ENCODE results near the gene PLEKHH2.
"Not testable (repeated sequence)": the region's sequence is repeated elsewhere in the genome, so short reads cannot be mapped to it uniquely, and the experiment has no call there.

PLEKHH2 gene

DNA sequence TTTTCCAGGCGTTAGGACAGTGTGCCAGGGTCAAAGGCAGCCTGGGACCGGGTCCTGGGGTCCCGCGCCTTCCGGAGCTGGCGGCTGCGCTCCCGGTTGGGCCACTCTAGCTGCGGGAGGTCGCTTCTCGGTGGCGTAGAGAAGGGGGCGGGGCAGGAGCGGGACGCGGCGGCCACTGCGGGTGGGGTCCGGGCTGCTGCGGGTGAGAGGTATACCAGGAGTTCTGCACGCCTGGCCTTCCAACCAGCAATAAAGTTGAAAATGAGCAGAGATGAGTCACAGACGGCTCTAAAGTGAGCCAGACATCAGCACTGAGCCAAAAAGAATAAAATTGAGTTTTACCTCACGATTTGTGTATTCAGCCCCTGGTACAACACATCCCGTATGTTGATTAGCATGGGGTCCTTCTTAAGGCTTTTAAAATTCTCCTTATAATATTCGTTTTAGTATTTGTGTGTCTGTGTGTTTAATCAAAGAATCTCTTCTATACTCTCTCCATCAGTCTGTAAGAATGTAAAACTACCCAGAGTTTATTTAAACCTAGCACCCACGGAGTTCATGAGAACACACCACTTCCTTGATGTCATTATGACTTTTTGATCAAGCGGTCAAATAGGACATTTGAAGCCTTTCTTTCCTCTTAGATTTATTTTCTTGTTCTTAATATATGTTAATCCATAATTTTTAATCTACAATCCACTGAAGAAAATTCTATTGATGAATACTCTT is 39.4 kb downstream of the PLEKHH2 start, which contains the start of gene C1GALT1C1L:
C1GALT1C1L (minus strand) TSS at position 108 of the 729 bp plus-strand sequence; CDS start at position 1, 107 bp downstream.
- TF ChIP-seq, protein P1, sequence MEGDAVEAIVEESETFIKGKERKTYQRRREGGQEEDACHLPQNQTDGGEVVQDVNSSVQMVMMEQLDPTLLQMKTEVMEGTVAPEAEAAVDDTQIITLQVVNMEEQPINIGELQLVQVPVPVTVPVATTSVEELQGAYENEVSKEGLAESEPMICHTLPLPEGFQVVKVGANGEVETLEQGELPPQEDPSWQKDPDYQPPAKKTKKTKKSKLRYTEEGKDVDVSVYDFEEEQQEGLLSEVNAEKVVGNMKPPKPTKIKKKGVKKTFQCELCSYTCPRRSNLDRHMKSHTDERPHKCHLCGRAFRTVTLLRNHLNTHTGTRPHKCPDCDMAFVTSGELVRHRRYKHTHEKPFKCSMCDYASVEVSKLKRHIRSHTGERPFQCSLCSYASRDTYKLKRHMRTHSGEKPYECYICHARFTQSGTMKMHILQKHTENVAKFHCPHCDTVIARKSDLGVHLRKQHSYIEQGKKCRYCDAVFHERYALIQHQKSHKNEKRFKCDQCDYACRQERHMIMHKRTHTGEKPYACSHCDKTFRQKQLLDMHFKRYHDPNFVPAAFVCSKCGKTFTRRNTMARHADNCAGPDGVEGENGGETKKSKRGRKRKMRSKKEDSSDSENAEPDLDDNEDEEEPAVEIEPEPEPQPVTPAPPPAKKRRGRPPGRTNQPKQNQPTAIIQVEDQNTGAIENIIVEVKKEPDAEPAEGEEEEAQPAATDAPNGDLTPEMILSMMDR (IDR thresholded peaks at IDR 0.05; ENCODE audit: insufficient read depth, low read depth, low read length, missing control alignments): no peak
- DNase-seq (ENCODE audit: low read depth): no peak
- no peak within 1 kb of the TSS for H3K4me3 ChIP-seq (ENCODE audit: low read depth, low read length)

DNA sequence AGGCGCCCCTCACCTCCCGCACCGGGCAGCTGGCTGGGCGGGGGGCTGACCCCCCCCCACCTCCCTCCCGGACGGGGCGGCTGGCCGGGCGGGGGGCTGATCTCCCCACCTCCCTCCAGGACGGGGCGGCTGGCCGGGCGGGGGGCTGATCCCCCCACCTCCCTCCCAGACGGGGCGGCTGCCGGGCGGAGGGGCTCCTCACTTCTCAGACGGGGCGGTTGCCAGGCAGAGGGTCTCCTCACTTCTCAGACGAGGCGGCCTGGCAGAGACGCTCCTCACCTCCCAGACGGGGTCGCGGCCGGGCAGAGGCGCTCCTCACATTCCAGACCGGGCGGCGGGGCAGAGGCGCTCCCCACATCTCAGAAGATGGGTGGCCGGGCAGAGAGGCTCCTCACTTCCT is 40.7 kb downstream of the PLEKHH2 start:
- DNase-seq (ENCODE audit: low read depth); H3K4me3 ChIP-seq (ENCODE audit: low read depth, low read length): not testable (repeated sequence)

DNA sequence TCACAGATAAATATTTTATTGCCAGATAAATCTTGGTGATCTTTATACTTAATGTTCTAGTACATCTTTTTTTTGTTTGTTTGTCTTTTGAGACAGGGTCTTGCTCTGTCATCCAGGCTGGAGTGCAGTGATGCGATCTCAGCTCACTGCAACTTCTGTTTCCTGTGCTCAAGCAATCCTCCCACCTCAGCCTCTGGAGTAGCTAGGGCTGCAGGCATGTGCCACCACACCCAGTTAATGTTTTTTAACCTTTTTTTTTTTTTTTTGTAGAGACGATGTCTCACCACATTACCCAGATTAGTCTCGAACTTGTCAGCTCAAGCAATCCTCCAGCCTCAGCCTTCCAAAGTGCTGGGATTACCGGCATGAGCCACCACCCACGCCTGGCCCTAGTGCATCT is 48.3 kb downstream of the PLEKHH2 start:
- DNase-seq (ENCODE audit: low read depth): no peak
- no peak overlapping the region for H3K4me3 ChIP-seq (ENCODE audit: low read depth, low read length)
- TF ChIP-seq, protein P1 (IDR thresholded peaks at IDR 0.05; ENCODE audit: insufficient read depth, low read depth, low read length, missing control alignments): no peak

DNA sequence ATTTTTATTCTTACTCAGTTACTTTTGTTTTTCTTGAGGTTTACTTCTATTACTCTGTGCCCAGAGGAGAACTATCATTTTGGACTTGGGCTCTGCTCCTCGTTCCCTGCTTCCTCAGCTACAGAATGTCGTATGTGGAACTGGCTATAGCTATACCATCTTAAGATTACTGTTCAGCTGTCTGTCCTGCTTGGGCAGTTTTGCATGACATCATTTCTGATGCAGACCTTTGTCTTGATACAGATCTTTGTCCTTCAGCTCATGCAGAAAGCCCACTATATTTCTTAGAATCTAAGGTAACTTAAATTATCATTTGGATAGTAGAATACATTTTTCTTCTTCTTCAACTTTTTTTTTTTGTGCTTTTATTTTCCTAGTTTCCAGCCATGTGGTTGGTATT is 52.9 kb downstream of the PLEKHH2 start:
- no peak for DNase-seq (ENCODE audit: low read depth)
- H3K4me3 ChIP-seq (ENCODE audit: low read depth, low read length): no peak overlapping the region
- TF ChIP-seq, protein P1 (IDR thresholded peaks at IDR 0.05; ENCODE audit: insufficient read depth, low read depth, low read length, missing control alignments): no peak

DNA sequence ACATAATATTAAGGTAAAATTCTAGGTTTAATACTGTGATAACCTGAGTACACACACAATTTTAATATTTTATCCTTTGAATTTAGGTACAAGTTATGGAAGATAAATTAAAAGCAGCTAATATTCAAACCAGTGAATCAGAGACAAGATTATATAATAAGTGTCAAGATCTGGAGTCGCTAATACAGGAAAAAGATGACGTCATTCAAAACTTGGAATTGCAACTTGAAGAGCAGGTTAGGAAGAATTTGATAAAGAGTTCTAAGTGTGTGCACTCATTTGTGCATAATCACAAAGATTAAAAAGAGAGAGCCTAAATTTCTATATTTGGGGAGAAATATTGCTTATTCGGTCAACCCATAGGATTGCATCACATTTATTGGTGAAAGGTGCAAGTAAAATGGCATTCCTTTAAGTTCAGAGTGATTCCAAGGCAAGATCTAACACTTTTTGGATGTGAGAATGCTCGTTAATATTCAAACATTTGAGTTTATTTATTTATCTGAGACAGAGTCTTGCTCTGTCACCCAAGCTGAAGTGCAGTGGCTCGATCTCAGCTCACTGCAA is 55.5 kb downstream of the PLEKHH2 start:
- no peak for DNase-seq (ENCODE audit: low read depth)
- TF ChIP-seq, protein P1 (IDR thresholded peaks at IDR 0.05; ENCODE audit: insufficient read depth, low read depth, low read length, missing control alignments): no peak
- H3K4me3 ChIP-seq (ENCODE audit: low read depth, low read length): no peak overlapping the region

DNA sequence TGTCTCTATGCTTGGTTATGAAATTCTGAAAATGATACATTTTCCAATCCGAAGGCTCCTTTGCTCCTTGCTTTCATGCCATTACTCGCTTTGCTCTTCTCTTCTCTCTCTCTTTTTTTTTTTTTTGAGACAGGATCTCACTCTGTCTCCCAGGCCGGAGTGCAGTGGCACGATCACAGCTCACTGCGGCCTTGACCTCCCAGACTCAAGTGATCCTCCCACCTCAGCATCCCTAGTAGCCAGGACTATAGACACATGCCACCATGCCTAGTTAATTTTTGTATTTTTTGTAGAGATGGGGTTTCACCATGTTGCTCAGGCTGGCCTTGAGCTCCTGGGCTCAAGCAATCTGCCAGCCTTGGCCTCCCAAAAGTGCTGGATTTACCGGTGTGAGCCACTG is 61.1 kb downstream of the PLEKHH2 start:
- not testable (repeated sequence) for DNase-seq (ENCODE audit: low read depth); H3K4me3 ChIP-seq (ENCODE audit: low read depth, low read length)

DNA sequence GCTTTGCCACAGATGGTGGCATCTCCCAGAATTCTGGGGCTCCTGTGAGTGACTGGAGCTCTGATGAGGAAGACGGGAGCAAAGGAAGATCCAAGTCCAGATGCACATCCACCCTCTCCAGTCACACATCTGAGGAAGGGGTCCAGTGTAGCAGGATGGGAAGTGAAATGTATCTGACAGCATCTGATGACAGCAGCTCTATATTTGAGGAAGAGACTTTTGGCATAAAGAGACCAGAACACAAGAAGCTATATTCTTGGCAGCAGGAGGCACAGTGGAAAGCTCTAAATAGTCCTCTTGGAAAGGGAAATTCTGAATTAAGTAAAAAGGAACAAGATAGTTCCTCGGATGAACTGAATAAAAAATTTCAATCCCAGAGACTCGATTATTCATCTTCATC is 62.7 kb downstream of the PLEKHH2 start:
- TF ChIP-seq, protein P1 (IDR thresholded peaks at IDR 0.05; ENCODE audit: insufficient read depth, low read depth, low read length, missing control alignments): no peak
- DNase-seq (ENCODE audit: low read depth): no peak
- H3K4me3 ChIP-seq (ENCODE audit: low read depth, low read length): no peak overlapping the region

DNA sequence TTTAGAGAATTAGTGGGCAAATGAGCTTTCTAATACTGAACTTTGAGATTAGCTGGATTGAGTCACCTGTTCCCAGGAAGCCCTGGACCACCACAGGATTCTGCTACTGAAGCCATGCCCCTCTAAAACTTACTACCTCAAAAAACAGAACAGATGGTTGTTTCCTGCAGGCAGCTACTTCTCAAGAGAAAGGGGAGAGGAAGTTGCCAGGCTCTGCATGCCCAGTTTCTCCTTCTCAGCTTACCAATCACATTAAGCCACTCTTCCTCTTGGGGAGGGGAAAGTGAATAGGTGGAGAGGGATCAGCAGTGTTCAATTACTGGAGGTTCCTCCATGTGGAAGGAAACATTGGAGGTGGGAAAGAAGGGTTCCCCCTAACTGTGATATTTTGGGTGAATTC is 64.1 kb downstream of the PLEKHH2 start:
- TF ChIP-seq, protein P1 (IDR thresholded peaks at IDR 0.05; ENCODE audit: insufficient read depth, low read depth, low read length, missing control alignments): no peak
- H3K4me3 ChIP-seq (ENCODE audit: low read depth, low read length): no peak overlapping the region
- no peak for DNase-seq (ENCODE audit: low read depth)
